Measurements from ENCODE around the gene CD22.
"Not testable (repeated sequence)": the region's sequence is repeated elsewhere in the genome, so short reads cannot be mapped to it uniquely, and the experiment has no call there.

Gene CD22

GRCh38 chr19:35328851-35329285 lies at the start of gene CD22:
Gene CD22, plus strand, starts transcription at chr19:35329187. Its CDS starts 2,854 bp downstream, at chr19:35332041.
- DNase-seq (ENCODE audit: low read depth in 2 of 2), result no peak

- DNase-seq (ENCODE audit: low read depth in 2 of 2), result no peak
These were observed 49.6 kb upstream of the CD22 start for GRCh38 chr19:35279374-35279773.

GRCh38 chr19:35279985-35280821 lies 48.8 kb upstream of the CD22 start:
- DNase-seq (ENCODE audit: low read depth in 2 of 2), result no peak

- DNase-seq (ENCODE audit: low read depth in 2 of 2), result no peak
These were observed 47.7 kb upstream of the CD22 start for GRCh38 chr19:35281303-35281702.

- no peak for DNase-seq (ENCODE audit: low read depth in 2 of 2)
These were observed 44.6 kb upstream of the CD22 start for GRCh38 chr19:35284153-35285094.

- DNase-seq (ENCODE audit: low read depth in 2 of 2), result no peak
These were observed 43.9 kb upstream of the CD22 start for GRCh38 chr19:35285095-35285449.

GRCh38 chr19:35285465-35285864 lies 43.5 kb upstream of the CD22 start:
- DNase-seq (ENCODE audit: low read depth in 2 of 2), result not testable (repeated sequence)

- DNase-seq (ENCODE audit: low read depth in 2 of 2), result not testable (repeated sequence)
These were observed 42.9 kb upstream of the CD22 start for GRCh38 chr19:35286101-35286500.

- no peak for DNase-seq (ENCODE audit: low read depth in 2 of 2)
These were observed 41.3 kb upstream of the CD22 start for GRCh38 chr19:35287713-35288112.

GRCh38 chr19:35288331-35288730 lies 40.7 kb upstream of the CD22 start:
- DNase-seq (ENCODE audit: low read depth in 2 of 2), result no peak

- DNase-seq (ENCODE audit: low read depth in 2 of 2), result no peak
These were observed 40.1 kb upstream of the CD22 start for GRCh38 chr19:35288906-35289305.

- no peak for DNase-seq (ENCODE audit: low read depth in 2 of 2)
These were observed 38.4 kb upstream of the CD22 start for GRCh38 chr19:35290381-35291127.

GRCh38 chr19:35291259-35291658 lies 37.7 kb upstream of the CD22 start:
- DNase-seq (ENCODE audit: low read depth in 2 of 2), result no peak

- DNase-seq (ENCODE audit: low read depth in 2 of 2), result no peak
These were observed 37.1 kb upstream of the CD22 start, which contains the start of gene MAG for GRCh38 chr19:35291916-35292315. Gene MAG, plus strand, starts transcription at chr19:35292161. Its CDS starts 3,248 bp downstream, at chr19:35295409.

GRCh38 chr19:35292421-35293362 lies 36.3 kb upstream of the CD22 start:
- no peak for DNase-seq (ENCODE audit: low read depth in 2 of 2)

- no peak for DNase-seq (ENCODE audit: low read depth in 2 of 2)
These were observed 35.6 kb upstream of the CD22 start for GRCh38 chr19:35293363-35293739.

GRCh38 chr19:35293808-35294207 lies 35.2 kb upstream of the CD22 start:
- DNase-seq (ENCODE audit: low read depth in 2 of 2), result no peak

- no peak for DNase-seq (ENCODE audit: low read depth in 2 of 2)
These were observed 34.7 kb upstream of the CD22 start for GRCh38 chr19:35294328-35294727.

- no peak for DNase-seq (ENCODE audit: low read depth in 2 of 2)
These were observed 33.9 kb upstream of the CD22 start for GRCh38 chr19:35294859-35295791.
